H4 (cell line): ENCODE results near the gene DNAJC8. TPM values are rescaled to one million over a fixed set of nuclear protein-coding genes. Genes with fewer than 3 reads are reported as not detected.

Experiments used
- DNase-seq: peaks from one replicate; pipeline ENCODE4 v3.0.0-alpha.2; 2015; ENCODE audit warnings: low spot score
- total RNA-seq: library from RNA; depleted of rRNA; stranded (reverse); fragments of >200 nt; shearing (Covaris generic); gene quantifications from 2 replicates; pipeline ENCODE4 v1.2.3, GENCODE V29; 2014; rRNA removed

The DNAJC8 gene
- total RNA-seq, 1 experiment from 2014 or later: 118 TPM

DNA sequence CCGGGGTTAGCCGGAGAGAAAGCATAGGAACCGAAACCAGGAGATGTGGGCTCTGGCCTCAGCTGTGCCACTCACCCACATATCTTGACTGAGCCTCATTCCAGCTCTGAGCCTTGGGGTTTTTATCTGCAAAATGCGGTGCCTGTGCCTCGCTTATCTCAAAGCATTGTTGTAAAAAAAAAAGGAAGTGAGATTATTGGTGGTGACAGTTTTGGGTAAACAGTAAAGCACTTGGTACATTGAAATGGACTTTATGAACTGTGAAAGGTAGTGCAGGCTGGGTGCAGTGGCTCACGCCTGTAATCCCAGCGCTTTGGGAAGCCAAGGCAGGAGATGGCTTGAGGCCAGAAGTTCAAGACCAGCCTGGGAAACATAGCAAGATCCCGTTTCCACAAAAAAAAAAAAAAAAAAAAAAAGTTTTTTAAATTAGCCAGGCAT lies 60.1 kb downstream of the DNAJC8 start:
- DNase-seq: no peak

DNA sequence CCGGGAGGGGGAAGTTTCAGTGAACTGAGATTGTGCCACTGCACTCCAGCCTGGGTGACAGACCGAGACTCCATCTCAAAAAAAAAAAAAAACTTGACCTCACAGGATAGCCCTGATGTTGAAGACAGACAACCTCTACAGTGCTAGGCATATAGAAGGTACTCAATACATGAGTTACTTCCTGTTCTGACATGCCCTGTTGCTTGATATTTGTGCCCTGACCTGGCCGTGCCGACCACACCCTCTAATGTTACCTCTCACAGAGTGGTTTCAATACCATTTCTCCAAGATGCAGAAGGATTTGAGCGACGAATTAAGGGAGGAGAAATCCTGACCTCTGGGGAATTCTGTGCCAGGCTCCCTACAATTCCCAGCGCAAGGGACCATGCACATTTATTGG lies 61.6 kb downstream of the DNAJC8 start:
- no peak for DNase-seq

DNA sequence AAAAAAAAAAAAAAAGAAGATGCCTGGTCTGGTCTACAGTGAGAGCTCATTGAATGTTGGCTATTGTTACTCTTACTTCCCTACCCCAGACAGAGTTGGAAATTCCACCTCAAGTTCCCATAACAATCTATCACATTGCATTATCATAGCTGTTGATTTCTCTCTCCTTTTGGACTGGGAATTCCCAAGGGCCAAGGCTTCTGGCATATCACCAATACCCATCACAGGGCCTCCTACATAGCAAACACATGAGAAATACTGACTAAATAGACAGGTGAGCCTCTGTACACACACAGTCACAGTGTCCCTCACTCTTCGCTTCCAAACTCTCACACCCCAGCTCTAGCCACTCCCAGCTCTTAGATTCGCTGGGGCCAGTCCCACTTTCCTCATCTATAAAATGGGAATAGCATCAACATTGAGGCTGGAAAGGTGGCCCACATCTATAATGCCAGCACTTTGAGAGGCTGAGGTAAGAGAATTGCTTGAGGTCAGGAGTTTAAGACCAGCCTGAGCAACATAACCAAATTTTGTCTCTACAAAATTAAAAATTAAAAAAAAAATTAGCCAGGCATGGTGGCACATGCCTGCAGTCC lies 62.7 kb downstream of the DNAJC8 start:
- DNase-seq: no peak

DNA sequence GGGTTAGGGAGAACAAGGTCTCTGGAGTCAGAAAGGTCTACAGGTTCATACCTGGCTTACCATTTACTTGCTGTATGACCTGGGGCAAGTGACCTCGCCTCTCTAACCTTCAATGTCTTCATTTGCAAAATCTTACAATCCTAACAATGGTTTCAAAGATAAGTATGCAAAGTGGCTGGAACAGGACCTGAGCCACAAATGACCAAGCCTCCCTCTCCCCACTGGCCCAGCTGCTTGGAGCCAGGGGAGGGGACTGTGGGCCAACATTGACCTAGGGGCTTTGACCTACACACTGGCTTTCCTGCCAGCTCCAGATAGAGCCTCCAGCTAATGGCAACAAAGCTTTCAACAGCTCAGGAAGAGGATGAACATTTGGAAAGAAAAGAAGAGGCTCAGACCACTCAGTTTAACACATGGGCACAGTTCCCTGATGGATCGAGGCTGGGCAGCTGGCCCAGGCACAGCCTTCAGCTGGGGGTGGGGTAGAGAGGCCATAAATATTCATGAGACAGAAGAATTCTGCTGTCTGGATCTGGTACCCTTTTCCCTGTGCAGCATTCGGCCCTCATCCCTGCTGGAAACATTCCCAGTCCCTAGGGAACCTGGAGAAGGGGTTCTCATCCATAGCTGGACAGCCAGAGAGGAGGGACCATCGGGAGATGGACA lies 69.2 kb downstream of the DNAJC8 start:
- DNase-seq: no peak

DNA sequence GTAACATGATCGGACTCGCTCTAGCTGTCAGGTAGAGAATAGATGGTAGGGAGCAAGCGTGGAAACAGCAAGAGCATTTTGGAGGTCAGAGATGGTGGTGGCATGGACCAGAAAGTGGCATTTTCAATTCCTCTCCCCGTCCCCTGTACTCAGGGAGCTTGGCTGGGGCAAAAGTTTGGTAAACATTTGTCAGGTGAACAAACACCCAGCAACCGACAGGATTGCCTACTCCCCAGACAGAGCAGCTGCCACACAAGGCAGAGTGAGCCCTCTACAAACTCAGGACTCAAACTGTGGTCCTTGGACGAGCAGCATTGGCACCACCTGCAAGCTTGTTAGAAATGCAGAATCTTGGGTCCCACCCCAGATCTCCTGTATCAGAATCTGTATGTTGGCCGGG lies 70.7 kb downstream of the DNAJC8 start:
- DNase-seq: no peak

DNA sequence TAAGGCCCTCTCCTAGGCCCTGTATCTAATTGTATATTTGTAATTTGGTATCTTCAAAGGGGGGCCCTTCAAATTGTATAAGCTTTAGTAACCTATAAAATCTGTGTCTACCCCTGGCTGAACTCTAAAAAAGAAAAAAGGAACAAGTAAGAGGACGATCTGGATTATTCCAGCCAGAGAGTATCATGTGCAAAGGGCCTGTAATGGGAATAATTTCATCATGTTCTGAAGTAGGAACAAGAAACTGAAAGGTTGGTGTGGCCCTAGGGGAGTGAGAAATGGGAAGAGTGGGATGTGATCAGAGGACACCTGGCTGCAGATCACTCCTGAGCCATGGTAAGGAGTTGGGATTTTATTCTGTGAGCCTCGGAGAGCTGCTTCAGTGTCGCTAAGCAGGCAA lies 71.1 kb downstream of the DNAJC8 start:
- no peak for DNase-seq

DNA sequence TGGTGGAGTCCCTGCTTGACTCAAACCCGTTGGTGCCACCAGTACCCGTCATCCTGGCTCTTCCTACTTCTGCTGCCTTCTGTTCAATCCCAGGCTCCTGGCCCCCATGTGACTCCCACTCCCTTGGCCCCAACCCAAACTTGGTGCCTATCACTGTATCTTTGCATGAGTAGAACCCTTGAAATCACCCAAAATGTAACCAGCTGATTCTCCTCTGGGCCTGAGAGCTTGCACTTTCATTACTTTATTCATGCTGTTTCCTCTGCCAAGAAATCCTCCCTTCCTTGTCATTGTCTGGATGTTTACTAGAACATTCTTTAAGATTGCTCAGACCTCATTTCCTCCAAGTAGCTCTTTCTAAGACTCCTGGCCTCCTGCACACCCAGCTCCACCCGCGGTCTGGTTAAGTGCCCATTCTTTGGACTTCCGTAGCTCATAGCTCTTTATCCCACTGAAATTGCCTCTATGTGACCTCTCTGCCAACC lies 72.0 kb downstream of the DNAJC8 start:
- peak; percentile 71 for DNase-seq

DNA sequence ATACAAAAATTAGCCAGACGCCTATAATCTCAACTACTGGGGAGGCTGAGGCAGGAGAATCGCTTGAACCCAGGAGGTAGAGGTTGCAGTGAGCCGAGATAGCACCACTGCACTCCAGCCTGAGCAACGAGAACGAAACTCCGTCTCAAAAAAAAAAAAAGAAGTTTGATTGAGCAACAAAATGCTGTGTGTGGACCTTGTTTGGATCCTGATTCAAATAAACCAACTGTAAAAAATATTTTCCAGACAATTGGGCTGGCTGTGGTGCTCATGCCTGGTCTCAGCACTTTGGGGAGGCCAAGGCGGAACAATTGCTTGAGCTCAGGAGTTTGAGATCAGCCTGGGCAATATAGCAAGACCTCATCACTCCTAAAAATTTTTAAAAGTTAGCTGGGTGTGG lies 73.1 kb downstream of the DNAJC8 start:
- DNase-seq: no peak

DNA sequence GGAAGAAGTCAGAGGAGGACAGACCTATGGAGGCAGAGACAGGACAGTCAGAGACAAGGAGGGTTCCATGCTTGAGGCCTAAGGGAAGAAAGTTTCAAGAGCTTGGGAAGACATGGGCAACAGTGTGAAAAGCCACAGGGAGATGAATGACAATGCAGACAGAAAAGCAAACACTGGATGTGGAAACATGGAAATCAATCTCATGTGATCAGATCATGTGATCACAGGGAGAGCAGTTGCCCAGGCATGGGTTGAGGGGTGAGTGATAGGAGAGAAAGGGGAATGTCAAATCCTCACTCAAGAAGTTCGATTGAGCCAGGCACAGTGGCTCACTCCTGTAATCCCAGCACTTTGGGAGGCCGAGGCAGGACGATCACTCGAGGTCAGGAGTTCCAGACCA lies 73.6 kb downstream of the DNAJC8 start:
- no peak for DNase-seq

DNA sequence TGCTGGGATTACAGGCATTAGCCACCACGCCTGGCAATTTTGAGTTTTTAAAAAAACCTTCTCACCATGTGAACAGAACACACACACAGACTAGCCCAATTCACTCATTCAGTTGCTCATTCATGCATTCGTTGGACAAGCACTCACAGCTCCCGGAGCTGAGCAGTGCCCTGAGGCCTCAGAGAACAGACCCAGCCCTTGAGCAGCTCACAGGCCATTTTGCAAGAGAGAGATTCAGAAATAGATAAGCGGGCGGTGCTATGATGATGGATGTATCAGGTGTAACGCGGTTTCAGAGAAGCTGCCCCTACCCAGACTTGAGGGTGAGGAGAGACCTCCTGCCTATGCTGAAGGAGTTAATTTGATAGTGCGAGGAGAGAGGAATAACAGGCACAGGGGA lies 74.9 kb downstream of the DNAJC8 start:
- DNase-seq: no peak

DNA sequence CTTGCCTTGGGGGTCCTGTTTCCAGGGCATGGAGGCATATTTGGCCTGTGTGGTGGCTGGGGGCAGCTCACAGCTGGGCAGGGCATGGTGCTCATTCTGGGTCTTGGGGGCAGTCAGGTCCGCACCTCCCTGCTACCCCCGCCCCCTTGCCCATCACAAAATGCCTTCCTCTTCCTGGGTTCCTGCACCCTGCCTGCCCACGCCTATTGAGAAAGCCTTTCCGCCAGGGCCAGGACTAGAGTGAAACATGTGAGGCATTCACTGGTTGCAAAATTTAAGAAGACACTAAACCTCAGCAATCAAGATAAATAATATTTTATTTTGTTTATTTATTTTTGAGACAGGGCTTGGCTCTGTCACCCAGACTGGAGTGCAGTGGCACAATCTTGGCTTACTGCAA lies 76.0 kb downstream of the DNAJC8 start:
- DNase-seq: peak; percentile 22

DNA sequence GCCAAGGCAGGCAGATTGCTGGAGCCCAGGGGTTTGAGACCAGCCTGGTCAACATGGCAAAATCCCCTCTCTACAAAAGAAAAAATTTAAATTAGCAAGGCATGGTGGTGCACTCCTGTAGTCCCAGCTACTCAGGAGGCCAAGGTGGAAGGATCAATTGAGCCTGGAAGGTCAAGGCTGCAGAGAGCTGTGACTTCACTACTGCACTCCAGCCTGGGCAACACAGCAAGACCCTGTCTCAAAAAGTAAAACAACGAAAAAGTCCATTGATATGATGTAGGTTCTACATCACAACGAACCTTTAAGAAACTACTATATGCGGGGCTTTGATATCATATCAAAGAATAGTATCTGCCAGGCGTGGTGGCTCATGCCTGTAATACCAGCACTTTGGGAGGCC lies 77.2 kb downstream of the DNAJC8 start:
- no peak for DNase-seq

DNA sequence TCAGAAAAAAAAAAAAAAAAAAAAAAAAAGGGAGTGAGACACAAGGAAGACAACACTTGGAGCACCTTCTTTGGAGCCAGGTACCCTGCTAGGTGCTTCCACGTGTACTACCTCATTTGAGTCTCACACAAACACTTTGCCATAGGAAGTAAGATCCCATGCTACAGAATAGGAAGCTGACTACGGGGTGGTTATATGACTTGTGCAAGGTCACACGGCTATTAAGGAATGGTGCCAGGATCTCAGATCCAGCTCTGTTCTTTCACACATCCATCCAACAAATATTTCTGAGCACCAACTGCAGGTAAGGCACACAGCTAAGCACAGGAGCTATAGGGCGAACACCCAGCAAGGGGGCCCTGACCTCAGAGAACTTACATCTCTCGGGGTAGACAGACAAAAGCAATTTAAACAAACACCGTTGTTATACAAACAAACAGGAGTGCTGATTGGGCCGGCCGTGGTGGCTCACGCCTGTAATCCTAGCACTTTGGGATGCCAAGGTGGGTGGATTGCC lies 78.7 kb downstream of the DNAJC8 start:
- no peak for DNase-seq

Other genes starting within 250 kb of the DNAJC8 start
- 8.2 and 9.2 TPM in 2 replicates for gene EYA3, start 144.4 kb downstream of the DNAJC8 start, total RNA-seq
- 0.04 TPM in 1 of 2 replicates, not detected in the other for gene PTAFR, start 56.3 kb downstream of the DNAJC8 start, total RNA-seq
- 297 and 318 TPM in 2 replicates for gene ATP5IF1, start 3.1 kb upstream of the DNAJC8 start, total RNA-seq
- gene SESN2, start 26.5 kb upstream of the DNAJC8 start, total RNA-seq: 11.8 and 13.6 TPM in 2 replicates
- gene MED18, start 96.0 kb upstream of the DNAJC8 start, total RNA-seq: 14.9 and 20.7 TPM in 2 replicates
- 7.9 and 15.5 TPM in 2 replicates for gene PHACTR4, start 136.7 kb upstream of the DNAJC8 start, total RNA-seq